ENCODE measurements around the gene FASN. TPM values are rescaled to one million over a fixed set of nuclear protein-coding genes. Genes with fewer than 3 reads are reported as not detected.

The FASN gene
- polyA plus RNA-seq, 1 donor = 34.7 TPM

- no CpG with 5 or more reads among the region's 18 CpGs for WGBS (ENCODE audit: insufficient coverage, low lambda C conversion rate)
- Histone ChIP-seq H3K27ac (ENCODE audit: low read length) (no peak overlapping the region), H3K36me3 (ENCODE audit: control insufficient read depth, insufficient read depth, low read length) (peaks cover 15% of the 10 kb centered on the region), H3K4me3 (ENCODE audit: low read length) (no peak overlapping the region), H3K4me1 (ENCODE audit: control insufficient read depth, insufficient read depth, low read length) (no peaks in the 10 kb centered on the region), H3K27me3 (ENCODE audit: control insufficient read depth, insufficient read depth, low read length) (no peaks in the 10 kb centered on the region), H3K9me3 (ENCODE audit: control insufficient read depth, low read depth, low read length) (no peaks in the 10 kb centered on the region)
- no peak for DNase-seq
Measured at GRCh38 chr17:82118168-82118814, 20.3 kb upstream of the FASN start.

GRCh38 chr17:82117139-82118090, 19.4 kb upstream of the FASN start:
- H3K4me3 ChIP-seq (ENCODE audit: low read length) = no peak overlapping the region
- no CpG with 5 or more reads among the region's 22 CpGs for WGBS (ENCODE audit: insufficient coverage, low lambda C conversion rate)
- no peaks in the 10 kb centered on the region for H3K9me3 ChIP-seq (ENCODE audit: control insufficient read depth, low read depth, low read length)
- H3K4me1 ChIP-seq (ENCODE audit: control insufficient read depth, insufficient read depth, low read length) = no peaks in the 10 kb centered on the region
- DNase-seq = peak in 1 of 2 donors; percentile 72
- H3K27ac ChIP-seq (ENCODE audit: low read length) = no peak overlapping the region
- H3K36me3 ChIP-seq (ENCODE audit: control insufficient read depth, insufficient read depth, low read length) = peaks cover 20% of the 10 kb centered on the region
- H3K27me3 ChIP-seq (ENCODE audit: control insufficient read depth, insufficient read depth, low read length) = no peaks in the 10 kb centered on the region

GRCh38 chr17:82116246-82116645, 18.2 kb upstream of the FASN start:
- no peak for DNase-seq
- no CpG with 5 or more reads among the region's 6 CpGs for WGBS (ENCODE audit: insufficient coverage, low lambda C conversion rate)
- H3K36me3 ChIP-seq (ENCODE audit: control insufficient read depth, insufficient read depth, low read length) = peaks cover 18% of the 10 kb centered on the region
- H3K4me3 ChIP-seq (ENCODE audit: low read length) = no peak overlapping the region
- no peaks in the 10 kb centered on the region for H3K9me3 ChIP-seq (ENCODE audit: control insufficient read depth, low read depth, low read length)
- no peaks in the 10 kb centered on the region for H3K27me3 ChIP-seq (ENCODE audit: control insufficient read depth, insufficient read depth, low read length)
- no peak overlapping the region for H3K27ac ChIP-seq (ENCODE audit: low read length)
- no peaks in the 10 kb centered on the region for H3K4me1 ChIP-seq (ENCODE audit: control insufficient read depth, insufficient read depth, low read length)

- no peak overlapping the region for H3K4me3 ChIP-seq (ENCODE audit: low read length)
- H3K27me3 ChIP-seq (ENCODE audit: control insufficient read depth, insufficient read depth, low read length) = no peaks in the 10 kb centered on the region
- no peaks in the 10 kb centered on the region for H3K9me3 ChIP-seq (ENCODE audit: control insufficient read depth, low read depth, low read length)
- no peaks in the 10 kb centered on the region for H3K4me1 ChIP-seq (ENCODE audit: control insufficient read depth, insufficient read depth, low read length)
- no peak overlapping the region for H3K27ac ChIP-seq (ENCODE audit: low read length)
- WGBS (ENCODE audit: insufficient coverage, low lambda C conversion rate) = no CpG with 5 or more reads among the region's 9 CpGs
- DNase-seq = no peak
- peaks cover 18% of the 10 kb centered on the region for H3K36me3 ChIP-seq (ENCODE audit: control insufficient read depth, insufficient read depth, low read length)
Measured at GRCh38 chr17:82114872-82115271, 16.8 kb upstream of the FASN start.

- WGBS (ENCODE audit: insufficient coverage, low lambda C conversion rate) = no CpG with 5 or more reads among the region's 10 CpGs
- peaks cover 18% of the 10 kb centered on the region for H3K36me3 ChIP-seq (ENCODE audit: control insufficient read depth, insufficient read depth, low read length)
- no peak overlapping the region for H3K4me3 ChIP-seq (ENCODE audit: low read length)
- H3K9me3 ChIP-seq (ENCODE audit: control insufficient read depth, low read depth, low read length) = no peaks in the 10 kb centered on the region
- no peaks in the 10 kb centered on the region for H3K4me1 ChIP-seq (ENCODE audit: control insufficient read depth, insufficient read depth, low read length)
- H3K27me3 ChIP-seq (ENCODE audit: control insufficient read depth, insufficient read depth, low read length) = no peaks in the 10 kb centered on the region
- H3K27ac ChIP-seq (ENCODE audit: low read length) = no peak overlapping the region
- no peak for DNase-seq
Measured at GRCh38 chr17:82114447-82114846, 16.4 kb upstream of the FASN start.

GRCh38 chr17:82113941-82114340, 15.9 kb upstream of the FASN start:
- H3K9me3 ChIP-seq (ENCODE audit: control insufficient read depth, low read depth, low read length) = no peaks in the 10 kb centered on the region
- DNase-seq = no peak
- WGBS (ENCODE audit: insufficient coverage, low lambda C conversion rate) = no CpG with 5 or more reads among the region's 13 CpGs
- no peak overlapping the region for H3K4me3 ChIP-seq (ENCODE audit: low read length)
- peaks cover 18% of the 10 kb centered on the region for H3K36me3 ChIP-seq (ENCODE audit: control insufficient read depth, insufficient read depth, low read length)
- H3K27me3 ChIP-seq (ENCODE audit: control insufficient read depth, insufficient read depth, low read length) = no peaks in the 10 kb centered on the region
- H3K27ac ChIP-seq (ENCODE audit: low read length) = no peak overlapping the region
- no peaks in the 10 kb centered on the region for H3K4me1 ChIP-seq (ENCODE audit: control insufficient read depth, insufficient read depth, low read length)

- peaks cover 18% of the 10 kb centered on the region for H3K36me3 ChIP-seq (ENCODE audit: control insufficient read depth, insufficient read depth, low read length)
- no peaks in the 10 kb centered on the region for H3K27me3 ChIP-seq (ENCODE audit: control insufficient read depth, insufficient read depth, low read length)
- no peak overlapping the region for H3K27ac ChIP-seq (ENCODE audit: low read length)
- H3K4me3 ChIP-seq (ENCODE audit: low read length) = no peak overlapping the region
- H3K9me3 ChIP-seq (ENCODE audit: control insufficient read depth, low read depth, low read length) = no peaks in the 10 kb centered on the region
- WGBS (ENCODE audit: insufficient coverage, low lambda C conversion rate) = no CpG with 5 or more reads among the region's 9 CpGs
- H3K4me1 ChIP-seq (ENCODE audit: control insufficient read depth, insufficient read depth, low read length) = no peaks in the 10 kb centered on the region
- DNase-seq = no peak
Measured at GRCh38 chr17:82113422-82113821, 15.4 kb upstream of the FASN start.

- WGBS (ENCODE audit: insufficient coverage, low lambda C conversion rate) = 100% methylated on average over 1 of the region's 6 CpGs
- peaks cover 20% of the 10 kb centered on the region for H3K36me3 ChIP-seq (ENCODE audit: control insufficient read depth, insufficient read depth, low read length)
- no peak overlapping the region for H3K27ac ChIP-seq (ENCODE audit: low read length)
- H3K27me3 ChIP-seq (ENCODE audit: control insufficient read depth, insufficient read depth, low read length) = no peaks in the 10 kb centered on the region
- H3K4me3 ChIP-seq (ENCODE audit: low read length) = no peak overlapping the region
- DNase-seq = no peak
- H3K9me3 ChIP-seq (ENCODE audit: control insufficient read depth, low read depth, low read length) = no peaks in the 10 kb centered on the region
- H3K4me1 ChIP-seq (ENCODE audit: control insufficient read depth, insufficient read depth, low read length) = no peaks in the 10 kb centered on the region
Measured at GRCh38 chr17:82112914-82113311, 14.9 kb upstream of the FASN start.

- no CpG with 5 or more reads among the region's 18 CpGs for WGBS (ENCODE audit: insufficient coverage, low lambda C conversion rate)
- no peaks in the 10 kb centered on the region for H3K27me3 ChIP-seq (ENCODE audit: control insufficient read depth, insufficient read depth, low read length)
- peaks cover under 1% of the 10 kb centered on the region for H3K4me1 ChIP-seq (ENCODE audit: control insufficient read depth, insufficient read depth, low read length)
- no peak overlapping the region for H3K4me3 ChIP-seq (ENCODE audit: low read length)
- H3K9me3 ChIP-seq (ENCODE audit: control insufficient read depth, low read depth, low read length) = no peaks in the 10 kb centered on the region
- DNase-seq = no peak
- no peak overlapping the region for H3K27ac ChIP-seq (ENCODE audit: low read length)
- H3K36me3 ChIP-seq (ENCODE audit: control insufficient read depth, insufficient read depth, low read length) = peaks cover 22% of the 10 kb centered on the region
Measured at GRCh38 chr17:82112181-82112913, 14.3 kb upstream of the FASN start.

- peaks cover 22% of the 10 kb centered on the region for H3K36me3 ChIP-seq (ENCODE audit: control insufficient read depth, insufficient read depth, low read length)
- H3K9me3 ChIP-seq (ENCODE audit: control insufficient read depth, low read depth, low read length) = no peaks in the 10 kb centered on the region
- 86% methylated on average over 1 of the region's 3 CpGs for WGBS (ENCODE audit: insufficient coverage, low lambda C conversion rate)
- no peak overlapping the region for H3K27ac ChIP-seq (ENCODE audit: low read length)
- DNase-seq = no peak
- H3K4me3 ChIP-seq (ENCODE audit: low read length) = no peak overlapping the region
- peaks cover 21% of the 10 kb centered on the region for H3K4me1 ChIP-seq (ENCODE audit: control insufficient read depth, insufficient read depth, low read length)
- H3K27me3 ChIP-seq (ENCODE audit: control insufficient read depth, insufficient read depth, low read length) = no peaks in the 10 kb centered on the region
Measured at GRCh38 chr17:82110298-82110697, 12.3 kb upstream of the FASN start.

Measured in large intestine (tissue), 3 donors.